H9 (cell line): Measurements from ENCODE around the gene SYK. TPM values are rescaled to one million over a fixed set of nuclear protein-coding genes. Genes with fewer than 3 reads are reported as not detected.

Source experiments
- DNase-seq: peaks from one replicate; pipeline ENCODE4 v3.0.0-alpha.2; 2017
- H2AFZ ChIP-seq: one replicate; pipeline ENCODE4 v1.6.1; 2013; ENCODE audit warnings: mild to moderate bottlenecking, low read length, control low read depth, moderate library complexity
- H2AK5ac ChIP-seq: 2 replicates; pipeline ENCODE4 v1.6.1; 2013; ENCODE audit warnings: low read length, control low read depth, mixed read lengths; ENCODE audit not compliant: insufficient read length
- H2BK120ac ChIP-seq: one replicate; pipeline ENCODE4 v1.6.1; 2013; ENCODE audit warnings: low read depth, mild to moderate bottlenecking, low read length, control low read depth, inconsistent platforms; ENCODE audit not compliant: poor library complexity, severe bottlenecking
- H2BK12ac ChIP-seq: 2 replicates; pipeline ENCODE4 v1.6.1; 2013; ENCODE audit warnings: low read length, control low read depth, mixed read lengths, low read depth; ENCODE audit not compliant: insufficient read length
- H2BK15ac ChIP-seq: 2 replicates; pipeline ENCODE4 v1.6.1; 2013; ENCODE audit warnings: low read depth, low read length, control low read depth
- H2BK20ac ChIP-seq: one replicate; pipeline ENCODE4 v1.6.1; 2013; ENCODE audit warnings: low read depth, mild to moderate bottlenecking, low read length, control low read depth, inconsistent platforms; ENCODE audit not compliant: poor library complexity, severe bottlenecking
- H2BK5ac ChIP-seq: 2 replicates; pipeline ENCODE4 v1.6.1; 2013; ENCODE audit warnings: low read length, control low read depth, mixed read lengths; ENCODE audit not compliant: insufficient read length
- H3K14ac ChIP-seq: 2 replicates; pipeline ENCODE4 v1.6.1; 2013; ENCODE audit warnings: low read length, control low read depth; ENCODE audit not compliant: insufficient read depth
- H3K18ac ChIP-seq: 2 replicates; pipeline ENCODE4 v1.6.1; 2013; ENCODE audit warnings: low read depth, mild to moderate bottlenecking, mixed read lengths, low read length, control low read depth; ENCODE audit not compliant: insufficient read length
- H3K23ac ChIP-seq: 2 replicates; pipeline ENCODE4 v1.6.1; 2013; ENCODE audit warnings: low read length, control low read depth, mixed read lengths, low read depth; ENCODE audit not compliant: insufficient read length
- H3K23me2 ChIP-seq: 2 replicates; pipeline ENCODE4 v1.6.1; 2013; ENCODE audit warnings: low read depth, mild to moderate bottlenecking, mixed read lengths, low read length, control low read depth; ENCODE audit not compliant: insufficient read length, poor library complexity, severe bottlenecking
- H3K27ac ChIP-seq: 2 replicates; pipeline ENCODE4 v1.5.1; 2013; ENCODE audit warnings: low read length, control low read depth, mixed read lengths, low read depth; ENCODE audit not compliant: insufficient read length
- H3K27me3 ChIP-seq: 2 replicates; pipeline ENCODE4 v1.6.1; 2013; ENCODE audit warnings: low read length, control low read depth, inconsistent platforms; ENCODE audit not compliant: insufficient read depth
- H3K4ac ChIP-seq: 2 replicates; pipeline ENCODE4 v1.6.1; 2013; ENCODE audit warnings: low read depth, mild to moderate bottlenecking, control low read depth, inconsistent platforms, low read length, moderate library complexity
- H3K4me1 ChIP-seq: 2 replicates; pipeline ENCODE4 v1.6.1; 2013; ENCODE audit warnings: low read length, control low read depth, inconsistent platforms; ENCODE audit not compliant: insufficient read depth
- H3K4me2 ChIP-seq: 2 replicates; pipeline ENCODE4 v1.6.1; 2013; ENCODE audit warnings: low read length, control low read depth, mixed read lengths; ENCODE audit not compliant: insufficient read length, insufficient read depth
- H3K56ac ChIP-seq: 2 replicates; pipeline ENCODE4 v1.6.1; 2013; ENCODE audit warnings: low read depth, mild to moderate bottlenecking, mixed read lengths, low read length, control low read depth; ENCODE audit not compliant: insufficient read length
- H3K79me1 ChIP-seq: 2 replicates; pipeline ENCODE4 v1.6.1; 2013; ENCODE audit warnings: low read depth, mild to moderate bottlenecking, moderate library complexity, low read length, control low read depth, inconsistent platforms; ENCODE audit not compliant: insufficient read depth, poor library complexity, severe bottlenecking
- H3K79me2 ChIP-seq: 2 replicates; pipeline ENCODE4 v1.6.1; 2013; ENCODE audit warnings: low read length, control low read depth, inconsistent platforms; ENCODE audit not compliant: insufficient read depth
- H3K9ac ChIP-seq: 2 replicates; pipeline ENCODE4 v1.6.1; 2013; ENCODE audit warnings: low read length, control low read depth, mixed read lengths; ENCODE audit not compliant: insufficient read length; ENCODE audit errors: extremely low read depth
- H3K9me3 ChIP-seq: one replicate; pipeline ENCODE4 v1.6.1; 2013; ENCODE audit warnings: low read depth, low read length, inconsistent platforms; ENCODE audit not compliant: control insufficient read depth
- H3T11ph ChIP-seq: one replicate; pipeline ENCODE4 v1.6.1; 2013; ENCODE audit warnings: mild to moderate bottlenecking, low read length, control low read depth, inconsistent platforms
- H4K20me1 ChIP-seq: one replicate; pipeline ENCODE4 v1.6.1; 2013; ENCODE audit not compliant: control insufficient read depth, insufficient read length, insufficient read depth
- H4K5ac ChIP-seq: 2 replicates; pipeline ENCODE4 v1.6.1; 2013; ENCODE audit warnings: low read depth, mild to moderate bottlenecking, mixed read lengths, low read length, control low read depth; ENCODE audit not compliant: insufficient read length
- H4K8ac ChIP-seq: replicated peaks from 2 replicates; pipeline ENCODE4 v1.6.1; 2013; ENCODE audit warnings: low read length, control low read depth, mixed read lengths, low read depth; ENCODE audit not compliant: insufficient read length
- H4K91ac ChIP-seq: 2 replicates; pipeline ENCODE4 v1.6.1; 2013; ENCODE audit warnings: low read depth, mild to moderate bottlenecking, moderate library complexity, mixed read lengths, low read length, control low read depth; ENCODE audit not compliant: insufficient read length
- H3K27ac Mint-ChIP-seq, 3 experiments: 2 replicates in 2 of 3; 3 replicates in 1 of 3; pipeline ENCODE4 v1.8.0; 2020 to 2021; ENCODE audit warnings: mixed read lengths in 3 of 3, mild to moderate bottlenecking in 1 of 3, moderate library complexity in 1 of 3
- H3K27me3 Mint-ChIP-seq: 2 replicates; pipeline ENCODE4 v1.8.0; 2021; ENCODE audit warnings: low read depth, mild to moderate bottlenecking, moderate library complexity, mixed read lengths
- H3K36me3 Mint-ChIP-seq, 3 experiments: 2 replicates in 2 of 3; 3 replicates in 1 of 3; pipeline ENCODE4 v1.8.0; 2020 to 2021; ENCODE audit warnings: low read depth in 3 of 3, mixed read lengths in 3 of 3; ENCODE audit not compliant: insufficient read depth in 1 of 3
- H3K4me1 Mint-ChIP-seq, 2 experiments: 2 replicates each; pipeline ENCODE4 v1.8.0; 2020; ENCODE audit warnings: mixed read lengths in 2 of 2
- H3K4me3 Mint-ChIP-seq, 2 experiments: 2 replicates in 1 of 2; 3 replicates in 1 of 2; pipeline ENCODE4 v1.8.0; 2020 to 2021; ENCODE audit warnings: mild to moderate bottlenecking in 2 of 2, mixed read lengths in 2 of 2, moderate library complexity in 1 of 2
- H3K9me3 Mint-ChIP-seq, 2 experiments: 2 replicates in 1 of 2; 3 replicates in 1 of 2; pipeline ENCODE4 v1.8.0; 2020; ENCODE audit warnings: mild to moderate bottlenecking in 2 of 2, mixed read lengths in 2 of 2, moderate library complexity in 1 of 2
- WGBS: extraction: QIAGEN DNeasy Blood & Tissue Kit; methylation state at CpG from one replicate; pipeline ENCODE4 v1.1.7; 2013; ENCODE audit warnings: missing lambda C conversion rate, low lambda C conversion rate, mixed read lengths; ENCODE audit not compliant: insufficient read length; ENCODE audit errors: extremely low coverage; 5-methylcytosine and 5-hydroxymethylcytosine counted together
- total RNA-seq: library from RNA; stranded (reverse); gene quantifications from 2 replicates; pipeline ENCODE4 v1.2.1, GENCODE V29; 2021
- TF ChIP-seq, protein P1 (sequence below): fragments of 200-600 bp; sonication (generic); conservative IDR thresholded peaks from 3 replicates; pipeline ENCODE4 v1.8.0; 2021; ENCODE audit warnings: antibody characterized with exemption, mild to moderate bottlenecking

Gene SYK
- total RNA-seq, 1 experiment from 2014 or later, result 7.9 TPM

- DNase-seq, result no peak
- Histone ChIP-seq H3T11ph (no peak overlapping the region), H2AFZ (no peak overlapping the region), H3K9ac (no peak overlapping the region), H2AK5ac (no peak overlapping the region), H3K9me3 (no peaks in the 10 kb centered on the region), H2BK12ac (no peak overlapping the region), H3K56ac (no peak overlapping the region), H3K27ac (no peak overlapping the region), H2BK5ac (no peak overlapping the region), H4K91ac (no peak overlapping the region), H3K23me2 (no peaks in the 10 kb centered on the region), H2BK15ac (no peak overlapping the region), H2BK20ac (no peak overlapping the region), H4K20me1 (no peaks in the 10 kb centered on the region), H4K5ac (no peak overlapping the region), H3K18ac (no peak overlapping the region), H3K14ac (no peak overlapping the region), H3K79me2 (no peaks in the 10 kb centered on the region), H2BK120ac (no peak overlapping the region), H3K4me1 (no peaks in the 10 kb centered on the region), H3K4me2 (no peak overlapping the region), H3K79me1 (no peaks in the 10 kb centered on the region), H3K27me3 (no peaks in the 10 kb centered on the region), H3K4ac (no peak overlapping the region), H4K8ac (no peak overlapping the region), H3K23ac (no peak overlapping the region)
- Mint-ChIP-seq H3K4me1 (peaks cover 4% of the 10 kb centered on the region in 2 experiments; a peak in 1 of 4 replicates), H3K9me3 (peaks cover 0 to 2% of the 10 kb centered on the region in 2 experiments; a peak in 2 of 5 replicates), H3K27ac (no peak overlapping the region), H3K36me3 (no peaks in the 10 kb centered on the region), H3K27me3 (no peaks in the 10 kb centered on the region; the same call in 1 of the 2 replicates), H3K4me3 (no peak overlapping the region)
- no CpG with 5 or more reads among the region's 3 CpGs for WGBS
- TF ChIP-seq, protein P1, sequence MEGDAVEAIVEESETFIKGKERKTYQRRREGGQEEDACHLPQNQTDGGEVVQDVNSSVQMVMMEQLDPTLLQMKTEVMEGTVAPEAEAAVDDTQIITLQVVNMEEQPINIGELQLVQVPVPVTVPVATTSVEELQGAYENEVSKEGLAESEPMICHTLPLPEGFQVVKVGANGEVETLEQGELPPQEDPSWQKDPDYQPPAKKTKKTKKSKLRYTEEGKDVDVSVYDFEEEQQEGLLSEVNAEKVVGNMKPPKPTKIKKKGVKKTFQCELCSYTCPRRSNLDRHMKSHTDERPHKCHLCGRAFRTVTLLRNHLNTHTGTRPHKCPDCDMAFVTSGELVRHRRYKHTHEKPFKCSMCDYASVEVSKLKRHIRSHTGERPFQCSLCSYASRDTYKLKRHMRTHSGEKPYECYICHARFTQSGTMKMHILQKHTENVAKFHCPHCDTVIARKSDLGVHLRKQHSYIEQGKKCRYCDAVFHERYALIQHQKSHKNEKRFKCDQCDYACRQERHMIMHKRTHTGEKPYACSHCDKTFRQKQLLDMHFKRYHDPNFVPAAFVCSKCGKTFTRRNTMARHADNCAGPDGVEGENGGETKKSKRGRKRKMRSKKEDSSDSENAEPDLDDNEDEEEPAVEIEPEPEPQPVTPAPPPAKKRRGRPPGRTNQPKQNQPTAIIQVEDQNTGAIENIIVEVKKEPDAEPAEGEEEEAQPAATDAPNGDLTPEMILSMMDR, result no peak
Observed at GRCh38 chr9:90933468-90933867, 131.8 kb downstream of the SYK start.
